Large intestine (tissue), 12 donors: ENCODE data around the gene PRPS2. TPM values are rescaled to one million over a fixed set of nuclear protein-coding genes. Genes with fewer than 3 reads are reported as not detected.
A peak's percentile ranks its signal among the peaks of the same experiment; 100 is the strongest.

Experiments used
- DNase-seq, 2 donors: peaks; one replicate each; pipeline versions ENCODE4 v3.0.0 to v3.0.0-alpha.2; 2013
- H3K27ac ChIP-seq: one replicate; pipeline ENCODE4 v1.5.1; 2013; ENCODE audit warnings: low read length
- H3K27me3 ChIP-seq: 2 replicates; pipeline ENCODE4 v1.6.1; 2013; ENCODE audit warnings: low read length; ENCODE audit not compliant: control insufficient read depth, insufficient read depth
- H3K36me3 ChIP-seq: 2 replicates; pipeline ENCODE4 v1.6.1; 2013; ENCODE audit warnings: low read length; ENCODE audit not compliant: control insufficient read depth, insufficient read depth
- H3K4me1 ChIP-seq: one replicate; pipeline ENCODE4 v1.6.1; 2013; ENCODE audit warnings: low read length; ENCODE audit not compliant: control insufficient read depth, insufficient read depth
- H3K4me3 ChIP-seq: one replicate; pipeline ENCODE4 v1.5.1; 2013; ENCODE audit warnings: low read length
- H3K9me3 ChIP-seq: one replicate; pipeline ENCODE4 v1.6.1; 2013; ENCODE audit warnings: mild to moderate bottlenecking, low read depth, low read length, moderate library complexity; ENCODE audit not compliant: control insufficient read depth
- WGBS: methylation state at CpG from one replicate; pipeline ENCODE4 v1.1.5; 2013; ENCODE audit warnings: low lambda C conversion rate; ENCODE audit not compliant: insufficient coverage; 5-methylcytosine and 5-hydroxymethylcytosine counted together
- long read RNA-seq, 11 donors: transcript quantifications; one replicate each; lab custom pipeline, GENCODE V29; 2026
- polyA plus RNA-seq: library from polyadenylated mRNA; unstranded; fragments of 120-200 nt; gene quantifications from one replicate; pipeline ENCODE4 v1.2.1, GENCODE V29; 2013

Gene PRPS2
- polyA plus RNA-seq, result 28.1 TPM
- long read RNA-seq, donor 1, partial matches to known transcripts, result 0 of 4 reads
- long read RNA-seq, donor 1, other reads (novel, unspliced or antisense), result 0 of 4 reads
- long read RNA-seq, donor 2, transcript PRPS2-202 (7 exons, 2,511 nt), result major isoform, 12 of 13 reads
- long read RNA-seq, donor 2, partial matches to known transcripts, result 0 of 13 reads
- long read RNA-seq, donor 2, other reads (novel, unspliced or antisense), result 0 of 13 reads
- long read RNA-seq, donor 3, transcript PRPS2-202 (7 exons, 2,511 nt), result major isoform, 13 of 15 reads
- long read RNA-seq, donor 3, partial matches to known transcripts, result 0 of 15 reads
- long read RNA-seq, donor 3, other reads (novel, unspliced or antisense), result 0 of 15 reads
- long read RNA-seq, donor 4, partial matches to known transcripts, result 0 of 1 reads
- long read RNA-seq, donor 4, other reads (novel, unspliced or antisense), result 0 of 1 reads
- long read RNA-seq, donor 5, transcript PRPS2-202 (7 exons, 2,511 nt), result major isoform, 6 of 7 reads
- long read RNA-seq, donor 5, partial matches to known transcripts, result 0 of 7 reads
- long read RNA-seq, donor 5, other reads (novel, unspliced or antisense), result 0 of 7 reads
- long read RNA-seq, donor 6, transcript PRPS2-202 (7 exons, 2,511 nt), result major isoform, 11 of 12 reads
- long read RNA-seq, donor 6, partial matches to known transcripts, result 0 of 12 reads
- long read RNA-seq, donor 6, other reads (novel, unspliced or antisense), result 0 of 12 reads
- long read RNA-seq, donor 7, partial matches to known transcripts, result 0 of 4 reads
- long read RNA-seq, donor 7, other reads (novel, unspliced or antisense), result 0 of 4 reads
- long read RNA-seq, donor 8, transcript PRPS2-202 (7 exons, 2,511 nt), result major isoform, 10 of 10 reads
- long read RNA-seq, donor 8, partial matches to known transcripts, result 0 of 10 reads
- long read RNA-seq, donor 8, other reads (novel, unspliced or antisense), result 0 of 10 reads
- long read RNA-seq, donor 9, partial matches to known transcripts, result 0 of 4 reads
- long read RNA-seq, donor 9, other reads (novel, unspliced or antisense), result 0 of 4 reads
- long read RNA-seq, donor 10, transcript PRPS2-202 (7 exons, 2,511 nt), result major isoform, 8 of 9 reads
- long read RNA-seq, donor 10, partial matches to known transcripts, result 0 of 9 reads
- long read RNA-seq, donor 10, other reads (novel, unspliced or antisense), result 0 of 9 reads
- long read RNA-seq, donor 11, partial matches to known transcripts, result 0 of 4 reads
- long read RNA-seq, donor 11, other reads (novel, unspliced or antisense), result 0 of 4 reads

DNA sequence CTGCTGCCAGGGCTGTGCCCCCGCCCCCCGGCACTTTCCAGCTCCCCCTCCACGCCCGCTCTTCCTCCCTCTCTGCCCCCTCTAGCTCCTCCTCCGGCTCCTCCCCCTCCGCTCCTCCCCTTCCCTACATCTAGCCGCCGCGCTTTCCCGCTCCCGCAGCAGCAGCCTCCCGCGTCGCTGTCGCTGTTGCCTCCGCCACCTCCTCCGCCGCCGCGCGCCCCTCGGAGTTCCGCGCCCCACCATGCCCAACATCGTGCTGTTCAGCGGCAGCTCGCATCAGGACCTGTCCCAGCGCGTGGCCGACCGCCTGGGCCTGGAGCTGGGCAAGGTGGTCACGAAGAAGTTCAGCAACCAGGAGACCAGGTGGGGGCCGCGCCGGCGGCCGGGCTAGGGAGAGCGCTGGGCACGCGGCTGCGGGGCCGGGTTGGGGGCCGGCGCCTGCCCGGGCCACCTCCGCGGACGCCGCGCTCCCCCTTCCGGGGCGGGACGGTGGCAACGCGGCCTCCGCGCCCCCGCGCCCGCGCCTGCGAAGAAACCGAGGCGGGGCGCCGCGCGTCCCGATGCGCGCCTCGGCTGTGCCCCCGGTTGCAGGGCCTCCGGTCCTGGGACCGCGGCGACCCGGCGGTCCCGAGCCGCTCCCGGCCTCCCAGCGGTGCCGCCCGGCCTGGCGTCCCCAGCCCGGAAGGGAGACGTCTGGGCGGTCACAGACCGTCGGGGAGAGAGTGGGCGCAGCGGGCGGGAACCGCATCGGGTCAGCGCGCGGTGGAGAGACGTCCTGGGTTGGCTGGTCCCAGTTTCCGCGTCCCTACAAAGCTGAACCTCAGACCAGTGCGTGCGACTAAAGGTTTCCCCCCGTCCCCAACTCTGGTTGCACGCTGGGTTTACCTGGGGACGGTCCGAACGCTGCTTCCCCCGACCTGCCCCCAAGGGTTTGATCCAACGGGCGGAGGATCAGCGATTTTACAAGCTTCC, at the start of gene PRPS2:
Gene PRPS2 (plus strand): TSS at position 156 of the 972 bp plus-strand sequence. CDS start 86 bp downstream, at position 242.
- Histone ChIP-seq H3K9me3 (no peaks in the 10 kb centered on the region), H3K27me3 (no peaks in the 10 kb centered on the region), H3K36me3 (no peaks in the 10 kb centered on the region), H3K4me1 (no peaks in the 10 kb centered on the region), H3K4me3 (peak within 1 kb of the TSS; percentile 69), H3K27ac (no peak within 1 kb of the TSS)
- no CpG with 5 or more reads among the region's 113 CpGs for WGBS
- DNase-seq, result peak; percentile 53 to 69

- no peaks in the 10 kb centered on the region for H3K9me3 ChIP-seq
- no peak overlapping the region for H3K27ac ChIP-seq
- DNase-seq, result no peak
- no peaks in the 10 kb centered on the region for H3K27me3 ChIP-seq
- no peak overlapping the region for H3K4me3 ChIP-seq
- no CpG with 5 or more reads among the region's 6 CpGs for WGBS
- no peaks in the 10 kb centered on the region for H3K4me1 ChIP-seq
- no peaks in the 10 kb centered on the region for H3K36me3 ChIP-seq
Measured at GRCh38 chrX:12741416-12741815, 49.8 kb upstream of the PRPS2 start.

- Histone ChIP-seq H3K9me3 (no peaks in the 10 kb centered on the region), H3K27me3 (no peaks in the 10 kb centered on the region), H3K4me1 (no peaks in the 10 kb centered on the region), H3K4me3 (no peak overlapping the region), H3K27ac (no peak overlapping the region), H3K36me3 (no peaks in the 10 kb centered on the region)
- no CpG with 5 or more reads among the region's 1 CpG for WGBS
- no peak for DNase-seq
Measured at GRCh38 chrX:12747433-12747832, 43.8 kb upstream of the PRPS2 start.

GRCh38 chrX:12751887-12752286, 39.3 kb upstream of the PRPS2 start:
- Histone ChIP-seq H3K4me1 (no peaks in the 10 kb centered on the region), H3K27me3 (no peaks in the 10 kb centered on the region), H3K9me3 (no peaks in the 10 kb centered on the region), H3K36me3 (no peaks in the 10 kb centered on the region), H3K27ac (no peak overlapping the region), H3K4me3 (no peak overlapping the region)
- DNase-seq, result peak; percentile 2 to 33
- no CpG with 5 or more reads among the region's 1 CpG for WGBS

DNA sequence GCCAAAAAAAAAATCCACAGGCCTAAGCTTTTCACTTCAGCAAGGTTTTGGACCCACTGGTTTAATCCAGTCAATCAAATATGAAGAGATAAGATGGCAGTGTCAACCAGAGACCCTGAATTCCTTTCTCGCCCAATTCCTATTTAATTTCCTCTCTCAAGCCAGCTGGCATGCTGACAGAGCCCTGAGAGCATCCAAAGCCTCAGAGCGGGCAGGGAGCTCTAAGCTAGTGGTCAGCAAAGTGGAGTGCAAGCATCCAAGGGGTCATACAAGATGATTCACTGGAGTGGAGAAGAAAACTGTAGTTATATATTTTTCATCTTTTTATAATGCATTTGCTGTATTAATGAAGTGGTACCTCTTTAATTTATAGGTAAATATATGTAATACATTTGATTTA, 37.8 kb upstream of the PRPS2 start:
- no peaks in the 10 kb centered on the region for H3K9me3 ChIP-seq
- H3K4me3 ChIP-seq, result no peak overlapping the region
- WGBS, result no CpG with 5 or more reads among the region's 2 CpGs
- no peaks in the 10 kb centered on the region for H3K4me1 ChIP-seq
- H3K27me3 ChIP-seq, result no peaks in the 10 kb centered on the region
- H3K27ac ChIP-seq, result no peak overlapping the region
- DNase-seq, result no peak
- no peaks in the 10 kb centered on the region for H3K36me3 ChIP-seq

- H3K9me3 ChIP-seq, result no peaks in the 10 kb centered on the region
- H3K4me1 ChIP-seq, result no peaks in the 10 kb centered on the region
- no peak overlapping the region for H3K4me3 ChIP-seq
- no peak overlapping the region for H3K27ac ChIP-seq
- no peaks in the 10 kb centered on the region for H3K27me3 ChIP-seq
- no peaks in the 10 kb centered on the region for H3K36me3 ChIP-seq
- no peak for DNase-seq
- WGBS, result no CpG with 5 or more reads among the region's 3 CpGs
Measured at GRCh38 chrX:12758291-12758690, 32.9 kb upstream of the PRPS2 start.

- Histone ChIP-seq H3K4me3 (no peak overlapping the region), H3K27ac (no peak overlapping the region), H3K9me3 (no peaks in the 10 kb centered on the region), H3K27me3 (no peaks in the 10 kb centered on the region), H3K36me3 (no peaks in the 10 kb centered on the region), H3K4me1 (no peaks in the 10 kb centered on the region)
- no CpG with 5 or more reads among the region's 2 CpGs for WGBS
- DNase-seq, result no peak
Measured at GRCh38 chrX:12767856-12768255, 23.4 kb upstream of the PRPS2 start.

GRCh38 chrX:12768491-12768890, 22.7 kb upstream of the PRPS2 start:
- H3K4me1 ChIP-seq, result no peaks in the 10 kb centered on the region
- WGBS, result no CpG with 5 or more reads among the region's 4 CpGs
- no peaks in the 10 kb centered on the region for H3K36me3 ChIP-seq
- H3K9me3 ChIP-seq, result no peaks in the 10 kb centered on the region
- no peak overlapping the region for H3K27ac ChIP-seq
- H3K4me3 ChIP-seq, result no peak overlapping the region
- no peak for DNase-seq
- H3K27me3 ChIP-seq, result no peaks in the 10 kb centered on the region

DNA sequence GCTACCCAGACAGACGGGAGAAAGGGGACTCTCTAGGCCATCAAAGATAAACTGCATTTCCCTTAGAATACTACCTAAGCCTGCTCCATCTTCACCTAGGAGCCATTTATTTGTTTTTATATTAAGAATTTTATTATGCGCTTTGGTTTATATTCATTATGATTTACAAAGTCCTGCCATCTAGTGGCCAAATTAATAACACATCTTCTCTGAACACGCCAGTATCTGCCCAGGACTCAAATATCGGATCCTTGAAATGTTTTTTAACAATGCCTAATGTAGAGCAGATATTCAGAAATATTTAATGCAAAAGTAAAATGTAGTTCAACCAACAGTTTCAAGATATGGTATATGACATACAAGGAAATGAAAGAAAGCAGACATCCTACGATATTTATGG, 20.8 kb upstream of the PRPS2 start:
- Histone ChIP-seq H3K36me3 (no peaks in the 10 kb centered on the region), H3K27me3 (no peaks in the 10 kb centered on the region), H3K27ac (no peak overlapping the region), H3K4me1 (no peaks in the 10 kb centered on the region), H3K9me3 (no peaks in the 10 kb centered on the region), H3K4me3 (no peak overlapping the region)
- no CpG with 5 or more reads among the region's 5 CpGs for WGBS
- no peak for DNase-seq
